ENCODE measurements around the gene FGFR2. TPM values are rescaled to one million over a fixed set of nuclear protein-coding genes. Genes with fewer than 3 reads are reported as not detected.

FGFR2 gene
- not detected in 2 replicates for total RNA-seq

DNA sequence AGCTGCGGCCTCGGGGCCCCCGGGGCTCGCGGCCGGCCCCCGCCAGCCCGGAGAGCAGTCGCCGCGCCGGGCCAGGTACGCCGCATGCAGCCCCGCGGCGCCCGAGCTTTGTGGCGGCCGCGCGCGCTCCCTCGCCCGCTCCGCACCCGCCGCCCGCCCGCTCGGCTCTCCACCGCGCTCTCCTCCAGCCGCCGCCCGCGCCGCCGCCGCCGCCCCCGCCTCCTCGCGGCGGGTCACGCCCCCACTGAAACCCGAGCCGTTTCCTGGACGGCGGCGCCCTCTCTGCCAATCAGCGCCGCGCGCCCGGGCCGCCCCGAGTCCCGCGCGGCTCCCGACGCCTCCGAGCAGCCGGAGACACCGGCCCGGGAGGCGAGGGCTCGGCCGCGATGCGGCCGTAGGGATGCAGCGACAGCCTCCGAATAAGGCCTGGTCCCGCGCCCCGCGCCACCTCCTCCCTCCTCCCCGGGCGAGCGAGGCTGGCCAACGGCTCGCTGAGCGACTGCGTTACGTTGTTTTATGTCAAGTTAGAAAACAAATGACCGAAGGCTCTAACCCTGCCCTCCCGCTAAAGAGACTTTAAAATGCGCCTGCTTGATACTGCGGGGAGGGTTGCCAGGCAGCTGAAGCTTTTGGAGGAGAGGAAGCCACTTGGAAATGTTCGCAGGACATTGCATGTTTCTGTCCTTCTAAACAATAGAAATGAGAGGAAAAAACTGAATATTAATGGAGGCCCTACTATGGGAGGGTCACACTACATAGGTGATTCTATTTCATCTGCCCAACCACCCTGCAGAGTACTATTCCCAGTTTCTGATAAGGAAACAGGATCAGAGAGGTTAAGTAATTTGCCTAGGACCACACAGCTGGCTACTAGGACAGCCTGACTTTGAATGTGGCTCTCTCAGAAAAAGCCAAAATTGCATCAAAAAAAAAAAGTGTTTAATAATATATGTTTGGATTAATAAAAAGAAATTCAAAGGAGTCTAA, at the start of gene FGFR2:
FGFR2 (minus strand) TSS at position 182 of the 987 bp plus-strand sequence. CDS start 4,627 bp downstream, outside the sequence.
- DNase-seq (ENCODE audit: low read depth in 2 of 2), result peak; percentile 74

DNA sequence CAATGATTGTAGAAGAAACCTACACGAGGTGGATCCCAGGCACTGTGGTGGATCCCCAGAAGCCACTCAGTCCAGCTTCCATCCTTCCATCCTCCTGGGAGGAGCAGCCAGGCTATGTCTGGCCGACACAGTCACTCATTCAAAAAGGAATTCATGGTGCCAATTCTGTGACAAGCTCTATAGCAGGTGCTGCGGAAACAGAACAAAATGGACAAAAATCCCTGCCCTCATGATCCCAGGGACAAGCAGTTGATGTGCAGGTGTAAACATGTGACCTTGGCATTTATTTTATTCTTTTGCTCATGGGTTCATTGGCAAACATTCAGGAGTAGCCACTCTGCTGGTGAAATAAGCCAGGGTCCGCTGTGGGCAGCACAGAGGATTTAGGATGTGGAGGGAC, 49.2 kb upstream of the FGFR2 start:
- no peak for DNase-seq (ENCODE audit: low read depth in 2 of 2)

DNA sequence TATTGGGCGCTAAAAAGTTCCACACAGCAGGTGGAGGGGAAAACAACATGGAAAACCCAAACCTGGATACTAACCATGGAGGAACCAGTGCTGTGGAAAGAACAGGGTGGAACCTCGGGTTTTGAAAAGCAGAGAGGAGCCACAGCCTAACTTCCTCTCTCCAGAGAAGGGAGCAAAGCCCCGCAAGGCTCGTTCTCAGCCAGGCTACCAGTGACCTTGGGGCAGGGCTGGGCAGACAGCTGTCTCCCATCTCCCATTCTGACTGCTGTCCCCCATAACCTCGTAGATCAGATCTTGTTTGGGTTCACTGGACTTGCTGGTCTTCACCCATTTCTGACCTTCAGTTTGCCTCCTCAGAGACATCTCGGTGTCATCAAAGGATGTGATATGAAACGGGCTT, 47.5 kb upstream of the FGFR2 start:
- no peak for DNase-seq (ENCODE audit: low read depth in 2 of 2)

DNA sequence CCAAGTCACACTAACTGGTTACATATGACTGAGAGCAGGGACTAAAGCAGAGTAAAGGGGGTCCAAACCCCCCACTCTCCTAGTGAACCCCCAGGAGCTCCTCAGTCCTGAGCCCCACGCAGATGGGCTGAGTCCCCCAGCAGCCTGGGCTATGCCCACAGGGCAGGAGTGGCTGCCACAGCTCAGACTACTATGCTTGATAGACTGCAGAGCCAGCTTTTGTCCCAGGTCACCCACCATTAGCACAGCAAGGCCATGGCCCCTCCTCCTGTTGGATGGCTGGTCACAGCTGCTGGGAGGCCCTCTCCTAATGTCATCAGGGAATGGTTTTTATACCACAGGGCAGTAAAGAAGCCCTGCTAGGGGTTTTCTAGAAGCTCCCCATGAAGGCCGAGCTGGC, 46.3 kb upstream of the FGFR2 start:
- DNase-seq (ENCODE audit: low read depth in 2 of 2), result no peak

DNA sequence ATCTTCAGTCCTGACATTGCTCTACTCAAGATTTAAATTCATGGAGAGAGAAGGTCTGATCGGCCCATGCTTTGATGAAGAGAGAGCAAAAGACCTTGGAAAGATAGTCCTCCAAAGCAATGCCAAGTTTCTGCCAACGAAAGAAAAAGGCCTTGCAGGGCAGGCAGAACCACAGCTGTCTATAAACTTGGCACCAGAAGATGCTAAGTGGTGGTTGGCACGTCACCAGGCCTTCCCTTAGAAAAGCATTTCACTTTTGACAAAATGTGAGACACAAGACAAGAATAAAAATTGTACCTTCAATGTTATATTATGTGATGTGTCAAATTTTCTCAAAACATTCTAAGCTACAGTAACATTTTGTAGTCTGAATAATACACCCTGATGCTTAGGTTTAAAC, 42.0 kb upstream of the FGFR2 start:
- no peak for DNase-seq (ENCODE audit: low read depth in 2 of 2)

DNA sequence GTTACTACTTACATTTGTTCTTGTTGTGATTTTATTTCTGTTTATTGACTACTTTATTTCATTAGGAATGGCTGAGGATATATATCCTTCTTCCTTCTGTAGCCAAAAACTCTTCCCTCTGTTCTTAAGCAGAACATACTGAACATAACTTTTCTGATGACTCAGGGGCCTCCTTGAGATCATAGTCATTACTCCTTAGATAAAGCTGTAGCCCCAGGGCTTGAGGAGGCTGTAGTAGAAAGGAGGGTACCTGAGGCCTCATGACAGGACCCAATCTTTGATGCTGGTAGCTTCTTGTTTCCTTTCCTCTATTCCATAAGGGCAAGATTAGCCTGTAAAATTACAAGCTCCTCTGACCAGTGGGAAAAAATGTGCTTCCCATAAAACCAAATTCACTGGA, 41.2 kb upstream of the FGFR2 start:
- no peak for DNase-seq (ENCODE audit: low read depth in 2 of 2)

DNA sequence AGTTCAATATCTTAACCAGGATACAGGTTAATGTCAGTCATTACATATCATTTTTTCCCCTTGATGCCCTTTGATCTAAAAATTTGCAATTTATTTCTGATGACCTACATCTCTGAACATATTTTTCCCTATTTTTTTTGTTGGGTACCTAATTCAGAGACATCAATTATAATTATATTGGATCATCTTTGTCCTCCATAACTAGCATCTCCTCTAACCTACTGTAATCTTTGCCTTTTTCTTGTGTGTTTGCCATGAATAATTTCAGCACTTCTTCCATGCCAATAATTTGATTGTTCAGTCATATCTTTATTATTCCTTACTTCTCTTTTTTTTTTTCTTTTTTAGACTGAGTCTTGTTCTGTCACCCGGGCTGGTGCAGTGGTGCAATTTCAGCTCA, 39.2 kb upstream of the FGFR2 start:
- no peak for DNase-seq (ENCODE audit: low read depth in 2 of 2)

DNA sequence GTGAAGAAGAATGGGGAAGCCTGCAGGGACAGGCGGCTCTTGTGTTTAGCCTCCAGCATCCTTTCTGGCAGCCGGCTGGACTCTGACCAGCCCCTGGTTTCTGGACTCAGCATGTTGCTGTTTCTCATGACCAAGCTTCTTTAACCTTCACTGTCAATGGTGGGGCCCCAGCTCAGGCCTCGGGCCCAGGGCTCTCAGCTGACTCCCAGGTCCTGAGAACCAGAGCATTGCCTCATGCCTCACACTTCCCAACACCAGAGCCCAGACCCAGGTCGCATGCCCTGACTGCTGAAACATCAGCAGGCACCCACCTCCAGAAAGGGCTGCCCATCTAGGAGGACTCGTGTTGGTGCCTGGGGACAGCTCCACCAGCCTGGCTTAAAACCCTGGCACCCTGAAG, 34.8 kb upstream of the FGFR2 start:
- no peak for DNase-seq (ENCODE audit: low read depth in 2 of 2)

DNA sequence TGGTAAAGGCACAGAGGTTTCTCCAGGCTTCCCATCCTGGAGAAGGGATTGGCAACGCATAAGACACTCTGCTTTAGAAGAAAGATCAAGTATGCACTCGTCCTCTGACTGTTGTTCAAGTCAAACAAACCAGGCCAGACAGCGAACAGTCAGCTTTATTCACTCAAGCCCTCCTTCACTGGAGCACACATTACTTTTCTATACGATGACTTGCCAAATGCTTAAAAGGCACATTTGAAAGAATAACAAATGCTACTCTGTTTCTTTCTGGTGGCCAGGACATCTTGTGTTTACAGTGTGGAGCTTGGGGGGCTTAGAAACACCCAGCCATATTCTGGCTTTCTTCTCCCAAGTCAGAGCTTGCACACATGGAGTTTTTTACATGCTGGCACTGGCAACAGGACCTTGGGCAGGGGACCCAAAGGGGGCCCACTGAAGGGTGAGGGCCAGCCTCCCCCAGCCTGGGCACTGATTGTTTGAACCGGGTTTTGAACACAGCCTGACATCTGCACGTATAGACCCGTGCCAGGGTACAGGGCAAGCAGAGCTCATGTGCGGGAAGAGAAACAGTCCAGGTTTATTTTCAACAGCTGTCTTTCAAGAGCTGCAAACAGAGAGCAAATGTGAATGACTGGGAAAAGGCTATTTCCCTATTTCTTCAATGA, 33.3 kb upstream of the FGFR2 start:
- DNase-seq (ENCODE audit: low read depth in 2 of 2), result no peak

DNA sequence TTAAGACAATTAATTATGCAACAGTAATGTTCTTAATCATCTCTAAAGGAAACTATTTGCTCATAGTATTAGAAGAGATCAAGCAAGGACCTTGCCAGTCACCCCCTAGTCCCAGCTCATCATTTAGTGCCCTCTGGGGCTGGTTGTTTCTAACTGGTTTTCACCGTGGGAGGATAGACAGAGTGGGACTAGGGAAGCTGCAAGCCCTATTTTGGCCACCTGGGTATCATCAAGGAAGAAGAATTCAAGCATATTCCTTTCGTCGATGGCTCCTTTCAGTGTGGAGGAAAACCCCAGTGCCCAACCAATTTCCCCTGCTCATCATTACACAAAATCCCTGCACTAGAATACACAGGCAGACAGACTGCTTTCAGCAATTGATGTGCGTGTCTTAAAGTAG, 30.6 kb upstream of the FGFR2 start:
- DNase-seq (ENCODE audit: low read depth in 2 of 2), result no peak

DNA sequence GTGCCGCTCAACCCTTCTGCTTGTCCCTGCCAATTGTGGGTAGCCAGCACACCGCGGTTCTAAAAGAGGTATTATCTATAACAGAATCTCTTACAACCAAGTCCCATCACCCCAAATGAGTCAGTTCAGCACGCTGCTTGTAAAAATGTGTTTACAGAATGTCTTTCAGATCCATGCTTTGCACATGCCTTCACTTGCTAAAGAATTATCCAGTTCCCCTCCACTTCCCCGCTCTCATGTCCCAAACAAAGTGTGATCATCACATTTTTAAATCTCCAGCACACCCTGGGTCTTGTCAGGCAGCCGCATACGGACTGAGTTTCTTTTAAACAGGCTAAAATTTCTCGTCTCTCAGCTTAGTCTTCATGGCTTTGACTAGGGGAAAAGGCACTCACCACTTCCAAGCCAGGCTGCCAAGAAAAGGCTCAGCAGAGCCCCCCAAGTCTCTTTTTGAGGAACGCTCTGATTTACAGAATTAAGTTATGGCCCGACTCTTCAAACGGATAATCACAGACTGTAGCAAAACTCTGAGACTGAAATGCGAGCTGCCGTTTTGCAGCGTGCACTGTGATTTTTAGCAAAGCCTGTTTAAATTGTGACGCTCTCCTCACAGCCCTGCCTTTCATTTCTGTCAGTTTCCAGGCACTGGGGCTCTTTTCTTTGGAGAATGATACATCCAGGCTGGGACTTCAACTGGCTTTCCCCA, 29.8 kb upstream of the FGFR2 start:
- DNase-seq (ENCODE audit: low read depth in 2 of 2), result no peak

DNA sequence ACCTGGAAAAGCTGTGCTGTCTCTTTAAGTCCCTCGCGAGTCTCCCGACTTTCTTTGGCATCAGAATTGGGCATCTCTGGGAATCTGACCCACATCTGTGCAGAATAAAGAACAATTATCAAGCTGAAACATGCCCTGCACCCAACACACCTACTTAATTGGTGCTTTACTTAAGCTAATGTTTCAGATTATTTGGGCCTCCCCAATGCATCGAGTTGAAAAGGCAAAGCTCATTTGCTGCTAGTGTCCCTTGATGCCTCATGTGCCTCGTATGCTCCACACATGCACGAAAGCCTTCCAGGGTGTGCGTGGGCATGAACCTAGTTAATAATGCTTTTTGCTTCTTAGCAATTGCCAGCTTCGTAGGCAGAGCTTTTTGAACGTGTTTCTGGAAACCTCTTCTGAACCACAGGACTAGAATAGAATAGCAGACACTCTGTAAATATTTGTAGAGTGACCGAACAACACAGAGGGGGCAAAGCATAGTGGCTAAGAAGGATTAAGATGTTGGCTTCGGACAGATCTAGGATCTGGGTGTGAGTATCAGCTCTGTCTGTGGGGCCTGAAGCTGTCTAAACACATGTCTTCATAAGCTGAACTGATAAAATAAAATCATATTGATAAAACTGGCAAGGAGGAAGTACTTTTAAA, 26.7 kb upstream of the FGFR2 start:
- DNase-seq (ENCODE audit: low read depth in 2 of 2), result no peak

DNA sequence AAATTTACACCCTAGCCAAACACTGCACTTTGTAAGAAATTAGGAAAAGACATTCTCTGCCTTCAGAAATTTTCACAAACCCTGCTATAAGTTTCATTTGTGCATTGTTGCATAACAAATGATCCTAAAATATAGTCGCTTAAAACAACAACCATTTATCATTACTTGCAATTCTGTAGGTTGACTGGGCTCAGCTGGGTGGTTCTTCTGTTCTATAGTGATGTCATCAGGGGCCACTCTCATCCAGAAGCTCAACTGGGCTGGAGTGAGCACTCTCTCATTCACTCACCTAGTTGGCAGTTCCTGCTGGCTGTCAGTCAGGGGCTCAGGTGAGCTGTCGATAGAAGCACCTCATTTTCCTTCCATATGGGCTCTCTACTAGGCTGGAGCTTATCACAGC, 20.7 kb upstream of the FGFR2 start:
- no peak for DNase-seq (ENCODE audit: low read depth in 2 of 2)

DNA sequence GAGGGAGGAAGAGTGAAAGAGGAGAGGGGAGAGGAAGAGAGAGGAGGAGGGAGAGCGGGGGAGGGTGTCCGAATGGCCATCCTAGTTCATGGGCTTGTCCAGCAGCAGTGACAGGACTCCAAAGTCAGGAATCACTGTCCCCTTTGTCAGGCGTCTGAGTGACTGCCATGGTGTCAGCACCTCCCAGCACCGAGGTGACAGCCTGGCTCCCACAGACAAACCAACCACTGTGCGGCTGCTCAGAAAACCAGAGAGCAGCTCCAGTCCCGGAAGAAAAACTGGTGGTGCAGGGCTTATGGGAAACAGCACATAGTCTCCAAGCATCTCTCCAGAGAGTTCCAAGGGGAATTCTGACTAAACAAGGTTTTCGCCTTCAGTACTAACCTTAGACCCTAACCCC, 18.9 kb upstream of the FGFR2 start:
- DNase-seq (ENCODE audit: low read depth in 2 of 2), result no peak

DNA sequence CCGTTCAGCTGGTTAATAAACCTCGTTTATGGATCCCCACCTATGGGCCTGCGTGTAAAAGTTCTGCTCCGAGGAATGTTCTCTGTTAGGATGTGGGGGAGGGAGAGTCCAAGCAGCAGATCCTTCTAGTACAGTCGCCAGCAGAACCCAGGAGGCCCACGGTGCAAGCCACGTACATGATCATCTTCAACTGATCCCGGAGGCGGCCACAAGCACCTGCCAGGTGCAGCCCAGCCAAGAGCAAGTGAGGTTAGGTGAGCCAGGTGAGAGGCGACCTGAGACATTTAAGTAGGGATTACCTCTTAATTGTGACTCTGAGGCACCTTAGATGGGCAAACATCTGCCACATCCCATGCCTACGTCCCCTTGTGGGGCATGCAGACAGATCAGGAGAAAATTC, 18.0 kb upstream of the FGFR2 start:
- DNase-seq (ENCODE audit: low read depth in 2 of 2), result no peak

DNA sequence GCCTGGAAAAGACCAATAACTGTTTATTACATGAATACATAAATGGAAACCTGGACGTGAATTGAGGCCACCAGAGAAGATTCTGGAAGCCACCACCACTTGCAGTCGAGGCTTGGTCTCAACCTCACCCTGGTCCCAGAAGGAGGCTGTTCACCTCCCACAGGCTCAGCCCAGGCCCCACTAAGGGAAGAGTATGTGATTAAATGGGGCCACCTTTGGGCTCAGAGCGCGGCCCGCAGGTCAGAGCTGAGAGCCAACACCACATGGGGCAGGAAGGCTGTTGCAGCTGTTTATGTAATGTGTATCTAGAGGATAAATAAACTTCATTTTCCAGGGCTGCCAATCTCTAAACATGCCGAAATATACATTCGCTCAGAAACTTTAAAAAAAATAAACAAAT, 17.6 kb upstream of the FGFR2 start:
- no peak for DNase-seq (ENCODE audit: low read depth in 2 of 2)

DNA sequence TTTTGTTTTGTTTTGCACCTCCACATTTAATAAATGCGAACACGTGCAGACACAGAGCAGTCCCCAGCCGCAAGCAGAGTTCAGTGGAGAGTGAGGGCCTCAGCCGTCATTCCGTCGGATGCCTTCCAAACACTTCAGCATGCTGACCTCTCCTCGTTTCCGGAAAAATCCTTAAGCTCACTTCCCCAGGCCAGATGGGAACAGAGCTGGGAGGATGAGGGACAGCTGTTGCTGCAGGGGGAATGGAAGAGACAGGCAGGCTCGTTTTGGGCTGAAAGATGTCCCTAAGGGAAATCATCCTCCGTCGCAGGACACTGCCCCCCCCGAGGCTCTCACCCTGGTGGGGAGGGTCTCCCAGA, 17.2 kb upstream of the FGFR2 start:
- DNase-seq (ENCODE audit: low read depth in 2 of 2), result no peak

DNA sequence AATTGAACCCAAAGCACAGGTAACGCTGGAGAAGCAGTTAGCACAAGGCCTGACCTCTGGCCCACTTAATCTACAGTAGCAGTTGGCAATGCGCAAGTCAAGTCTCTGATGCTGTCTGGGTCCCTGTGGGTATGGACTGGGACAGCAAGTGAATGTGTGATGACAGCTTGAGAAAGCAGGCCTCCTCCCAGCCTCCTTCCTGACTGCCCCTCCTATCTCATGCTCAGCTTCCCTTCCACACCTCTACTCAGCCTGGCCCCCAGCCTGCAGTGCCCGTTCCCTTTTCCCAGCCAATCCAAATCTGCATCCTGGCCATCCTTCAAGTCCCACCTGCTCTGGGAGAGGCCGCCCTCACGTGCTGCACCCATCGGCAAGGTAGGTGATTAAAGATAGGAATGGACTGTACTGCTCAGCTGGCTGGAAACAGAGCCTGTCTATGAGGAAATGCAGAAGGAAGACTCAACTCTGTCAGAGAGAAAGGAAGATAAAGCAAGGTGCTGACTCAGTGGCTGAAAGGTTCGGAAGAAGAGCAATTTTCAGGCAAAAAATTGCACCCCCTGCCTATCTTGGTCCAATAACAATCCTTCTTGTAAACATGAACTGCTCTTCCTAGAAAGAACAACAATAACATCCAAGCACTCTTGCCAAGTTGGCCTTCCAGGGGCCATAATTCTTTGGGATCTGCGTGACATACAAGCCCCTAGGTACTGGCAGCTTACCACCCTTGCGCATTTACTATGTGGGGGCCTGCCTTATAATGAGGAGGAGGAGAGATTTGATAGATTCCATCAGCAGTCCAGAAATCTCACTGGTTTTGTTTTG, 16.6 kb upstream of the FGFR2 start:
- no peak for DNase-seq (ENCODE audit: low read depth in 2 of 2)

DNA sequence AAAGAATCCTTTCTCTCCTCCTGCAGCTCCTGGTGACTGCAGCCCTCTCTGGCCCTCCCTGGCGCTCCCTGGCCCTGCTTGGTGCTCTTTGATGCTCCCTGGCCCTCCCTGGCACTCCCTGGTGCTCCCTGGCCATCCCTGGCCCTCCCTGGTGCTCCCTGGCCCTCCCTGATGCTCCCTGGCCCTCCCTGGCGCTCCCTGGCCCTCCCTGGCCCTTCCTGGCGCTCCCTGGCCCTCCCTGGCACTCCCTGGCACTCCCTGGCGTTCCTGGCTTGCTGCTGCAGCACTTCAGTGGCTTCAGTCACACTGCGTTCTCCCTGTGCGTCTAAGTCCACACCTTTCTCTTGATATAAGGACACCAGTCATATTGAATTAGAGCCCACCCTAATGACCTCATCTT, 15.2 kb upstream of the FGFR2 start:
- no peak for DNase-seq (ENCODE audit: low read depth in 2 of 2)

DNA sequence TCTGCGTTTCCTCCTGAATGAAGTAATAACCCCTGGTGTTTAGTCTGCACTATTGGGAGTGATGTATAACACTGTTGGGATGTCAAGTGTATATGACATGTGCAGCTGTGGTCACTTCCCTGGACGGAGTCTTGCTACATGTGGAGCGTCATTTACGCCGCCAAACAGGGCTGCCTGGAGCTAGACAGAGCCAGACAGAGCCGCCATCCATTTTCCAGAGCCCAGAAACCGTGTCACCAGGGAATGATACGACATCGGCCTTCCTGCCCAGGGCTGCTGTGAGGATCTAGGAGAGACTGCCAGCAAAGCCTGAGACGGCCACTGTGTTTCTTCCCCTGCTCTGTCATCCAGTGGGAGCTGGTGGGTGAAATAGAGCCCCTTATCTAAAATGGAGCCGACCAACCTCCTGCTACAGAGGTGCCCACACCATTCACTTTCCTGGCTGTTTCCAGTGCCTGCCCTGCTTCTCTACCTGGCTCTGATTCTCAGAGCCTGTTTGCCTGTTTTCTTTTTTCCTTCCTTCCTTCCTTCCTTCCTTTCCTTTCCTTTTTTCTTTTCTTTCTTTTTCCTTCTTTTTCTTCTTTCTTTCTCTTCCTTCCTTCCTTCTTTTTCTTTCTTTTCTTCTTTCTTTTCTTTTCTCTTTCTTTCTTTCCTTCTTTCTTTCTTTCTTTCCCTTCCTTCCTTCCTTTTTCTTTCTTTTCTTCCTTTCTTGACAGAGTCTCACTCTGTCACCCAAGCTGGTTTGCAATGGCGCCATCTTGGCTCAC, 13.3 kb upstream of the FGFR2 start:
- no peak for DNase-seq (ENCODE audit: low read depth in 2 of 2)
